Left ventricle myocardium inferior (tissue), 1 donor: ENCODE results near the gene OXTR. TPM values are rescaled to one million over a fixed set of nuclear protein-coding genes. Genes with fewer than 3 reads are reported as not detected.

ENCODE experiments used
- DNase-seq: peaks from one replicate; pipeline ENCODE4 v3.0.0-alpha.2; 2020
- H3K27ac ChIP-seq: fragments of 200-600 bp; replicated peaks from 2 replicates; pipeline ENCODE4 v1.8.0; 2021
- H3K27me3 ChIP-seq: fragments of 200-600 bp; 2 replicates; pipeline ENCODE4 v1.8.0; 2021; ENCODE audit warnings: low read depth
- H3K36me3 ChIP-seq: fragments of 200-600 bp; 2 replicates; pipeline ENCODE4 v1.8.0; 2021
- H3K4me1 ChIP-seq: fragments of 200-600 bp; 2 replicates; pipeline ENCODE4 v1.8.0; 2021
- H3K4me3 ChIP-seq: fragments of 200-600 bp; 2 replicates; pipeline ENCODE4 v1.8.0; 2021; ENCODE audit warnings: mild to moderate bottlenecking, moderate library complexity
- H3K9me3 ChIP-seq: fragments of 200-600 bp; replicated peaks from 2 replicates; pipeline ENCODE4 v1.8.0; 2021
- intact Hi-C: fragments of 100-400 bp; cut with micrococcal nuclease; formaldehyde crosslinking; loops from one replicate; pipeline ENCODE4 v1.11.0; 2022
- total RNA-seq: library from RNA; stranded (reverse); fragmentation: NEBNext Ultra II Directional; extraction: Animal tissue kit (Norgen Biotek cat#: 25700); gene quantifications from one replicate; pipeline ENCODE4 v1.2.1, GENCODE V29; 2021
- TF ChIP-seq, protein P1 (sequence below): fragments of 200-600 bp; IDR thresholded peaks from 2 replicates; pipeline ENCODE4 v1.8.0; 2021; ENCODE audit warnings: antibody characterized with exemption, mild to moderate bottlenecking, borderline replicate concordance
- donor health status: DM: no; HTN: yes; CAD: no; lungs with severe emphysema.

The OXTR gene
- total RNA-seq, 1 donor from 2014 or later = 0.14 TPM

DNA sequence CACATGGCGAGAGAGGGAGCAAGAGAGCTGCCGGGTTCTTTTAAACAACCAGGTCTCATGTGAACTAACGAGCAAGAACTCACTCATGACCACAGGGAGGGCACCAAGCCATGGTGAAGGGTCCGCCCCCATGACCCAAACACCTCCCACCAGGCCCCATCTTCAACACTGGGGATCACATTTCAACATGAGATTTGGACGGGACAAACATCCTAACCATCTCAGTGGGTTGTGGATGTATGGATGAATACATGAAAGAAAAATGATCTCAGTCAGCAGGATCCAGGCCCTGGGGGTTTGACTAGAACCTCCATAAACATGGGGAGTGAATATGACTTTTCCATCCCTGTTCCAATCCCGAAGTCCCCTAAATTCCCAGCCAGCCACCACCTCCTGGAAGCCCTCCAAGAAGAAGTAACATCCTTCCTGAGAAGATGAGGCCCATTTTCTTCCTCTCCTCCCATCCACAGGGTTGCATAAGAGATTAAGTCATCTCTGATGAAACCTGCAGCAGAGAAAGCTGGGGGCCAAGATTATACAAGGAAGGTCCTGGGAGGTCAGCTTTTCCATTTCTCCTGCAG, 26.3 kb downstream of the OXTR start:
- no peak overlapping the region for H3K4me3 ChIP-seq
- H3K27ac ChIP-seq = no peak overlapping the region
- intact Hi-C loops = no loop called here
- H3K9me3 ChIP-seq = no peaks in the 10 kb centered on the region
- H3K36me3 ChIP-seq = no peaks in the 10 kb centered on the region
- H3K27me3 ChIP-seq = no peaks in the 10 kb centered on the region
- TF ChIP-seq, protein P1, sequence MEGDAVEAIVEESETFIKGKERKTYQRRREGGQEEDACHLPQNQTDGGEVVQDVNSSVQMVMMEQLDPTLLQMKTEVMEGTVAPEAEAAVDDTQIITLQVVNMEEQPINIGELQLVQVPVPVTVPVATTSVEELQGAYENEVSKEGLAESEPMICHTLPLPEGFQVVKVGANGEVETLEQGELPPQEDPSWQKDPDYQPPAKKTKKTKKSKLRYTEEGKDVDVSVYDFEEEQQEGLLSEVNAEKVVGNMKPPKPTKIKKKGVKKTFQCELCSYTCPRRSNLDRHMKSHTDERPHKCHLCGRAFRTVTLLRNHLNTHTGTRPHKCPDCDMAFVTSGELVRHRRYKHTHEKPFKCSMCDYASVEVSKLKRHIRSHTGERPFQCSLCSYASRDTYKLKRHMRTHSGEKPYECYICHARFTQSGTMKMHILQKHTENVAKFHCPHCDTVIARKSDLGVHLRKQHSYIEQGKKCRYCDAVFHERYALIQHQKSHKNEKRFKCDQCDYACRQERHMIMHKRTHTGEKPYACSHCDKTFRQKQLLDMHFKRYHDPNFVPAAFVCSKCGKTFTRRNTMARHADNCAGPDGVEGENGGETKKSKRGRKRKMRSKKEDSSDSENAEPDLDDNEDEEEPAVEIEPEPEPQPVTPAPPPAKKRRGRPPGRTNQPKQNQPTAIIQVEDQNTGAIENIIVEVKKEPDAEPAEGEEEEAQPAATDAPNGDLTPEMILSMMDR = no peak
- no peak for DNase-seq
- peaks cover 29% of the 10 kb centered on the region for H3K4me1 ChIP-seq

DNA sequence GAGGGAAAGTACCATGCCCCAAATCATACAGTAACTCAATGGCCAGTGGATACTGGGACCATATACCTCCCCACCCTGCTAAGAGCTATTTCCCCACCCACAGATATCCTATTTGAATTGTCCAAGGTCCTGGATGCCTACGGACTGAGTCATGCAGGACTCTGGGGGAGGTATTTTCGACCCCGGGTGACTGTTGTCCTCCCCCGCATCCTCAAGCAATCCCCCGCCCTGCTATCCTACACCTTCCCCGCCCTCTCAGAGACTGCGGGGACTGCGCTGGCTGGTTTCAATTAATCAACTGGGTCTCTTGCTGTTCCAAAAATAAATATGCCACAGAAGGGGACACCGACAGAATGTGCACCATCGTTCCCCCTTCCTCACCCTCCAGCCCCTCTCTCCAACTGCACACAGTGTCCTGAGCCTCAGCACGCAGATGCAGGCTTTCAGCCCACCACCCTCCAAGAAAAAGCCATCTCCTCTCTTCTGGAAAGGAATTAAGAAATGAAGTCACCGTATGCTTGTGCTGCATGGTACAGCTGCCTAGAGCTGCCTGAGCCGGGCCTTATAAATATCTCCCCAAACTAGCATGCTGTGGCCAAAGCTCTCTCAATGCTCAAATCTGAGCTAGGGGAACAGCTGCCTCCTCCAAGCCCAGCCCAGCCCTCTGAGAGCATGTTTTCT, 27.7 kb downstream of the OXTR start:
- peaks cover 29% of the 10 kb centered on the region for H3K4me1 ChIP-seq
- no peaks in the 10 kb centered on the region for H3K36me3 ChIP-seq
- H3K27ac ChIP-seq = peak overlapping the region; percentile 55
- DNase-seq = no peak
- TF ChIP-seq, protein P1 = no peak
- H3K4me3 ChIP-seq = peak overlapping the region; percentile 19
- no peaks in the 10 kb centered on the region for H3K27me3 ChIP-seq
- no peaks in the 10 kb centered on the region for H3K9me3 ChIP-seq
- intact Hi-C loops = no loop called here

DNA sequence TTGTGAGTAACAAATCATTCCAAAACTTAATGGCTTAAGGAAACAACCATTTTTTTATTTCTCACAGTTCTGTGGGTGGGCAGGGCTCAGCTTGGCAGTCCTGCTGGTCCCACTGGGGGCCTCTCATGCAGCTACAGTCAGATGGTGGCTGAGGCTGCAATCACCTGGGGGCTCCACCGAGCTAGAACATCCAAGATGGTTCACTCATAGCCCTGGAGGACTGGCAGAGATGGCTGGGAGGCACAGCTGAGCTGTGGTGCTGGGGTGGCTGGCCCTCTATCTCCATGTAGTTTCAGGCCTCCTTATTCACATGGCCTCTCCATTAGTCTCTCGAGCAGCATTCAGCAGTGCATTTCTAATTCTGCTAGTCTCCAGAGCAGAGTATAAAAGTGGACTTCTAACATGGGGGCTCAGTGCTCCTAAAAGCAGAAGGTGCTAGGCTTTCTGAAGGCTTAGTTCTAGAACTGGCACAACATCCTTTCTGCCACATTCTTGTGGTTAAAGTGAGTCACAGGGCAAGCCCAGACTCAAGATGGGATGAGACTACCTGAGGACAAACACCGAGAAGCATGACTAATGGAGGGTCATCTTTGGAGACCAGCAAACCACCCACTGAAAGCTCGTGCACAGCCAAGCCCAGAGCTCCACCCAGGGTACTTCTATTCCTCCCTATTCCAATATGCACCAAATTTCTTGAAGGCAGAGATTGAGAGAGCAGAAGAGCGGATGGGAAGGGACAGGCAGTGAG, 29.5 kb downstream of the OXTR start:
- TF ChIP-seq, protein P1 = no peak
- peaks cover 43% of the 10 kb centered on the region for H3K4me1 ChIP-seq
- H3K27me3 ChIP-seq = no peaks in the 10 kb centered on the region

DNA sequence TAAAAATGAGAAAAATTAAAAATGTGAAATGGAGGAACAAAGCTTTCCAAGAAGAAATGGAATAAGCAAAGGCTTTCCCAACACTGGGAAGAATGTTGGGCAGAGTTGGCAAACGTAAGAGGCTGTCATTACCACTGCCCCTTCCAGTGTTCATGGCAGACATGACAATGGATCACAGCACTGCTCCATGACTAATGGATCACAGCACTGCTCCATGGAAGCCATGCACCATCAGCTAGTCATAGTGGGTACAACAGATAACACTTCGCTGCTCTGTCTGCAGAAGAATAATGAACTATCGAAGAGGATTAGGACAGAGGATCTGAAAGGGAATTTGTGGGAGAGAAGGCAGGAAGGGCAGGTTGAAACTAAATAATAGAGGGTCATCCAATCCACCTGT, 30.8 kb downstream of the OXTR start:
- TF ChIP-seq, protein P1 = no peak
- H3K4me3 ChIP-seq = no peak overlapping the region
- H3K36me3 ChIP-seq = no peaks in the 10 kb centered on the region
- H3K27me3 ChIP-seq = no peaks in the 10 kb centered on the region
- DNase-seq = no peak
- H3K4me1 ChIP-seq = peaks cover 46% of the 10 kb centered on the region
- intact Hi-C loops = no loop called here
- no peaks in the 10 kb centered on the region for H3K9me3 ChIP-seq
- H3K27ac ChIP-seq = no peak overlapping the region

More for the DNA sequence above, 29.5 kb downstream of the OXTR start:
- no peaks in the 10 kb centered on the region for H3K9me3 ChIP-seq
- H3K4me3 ChIP-seq = no peak overlapping the region
- H3K36me3 ChIP-seq = no peaks in the 10 kb centered on the region
- intact Hi-C loops = no loop called here
- no peak for DNase-seq
- no peak overlapping the region for H3K27ac ChIP-seq

DNA sequence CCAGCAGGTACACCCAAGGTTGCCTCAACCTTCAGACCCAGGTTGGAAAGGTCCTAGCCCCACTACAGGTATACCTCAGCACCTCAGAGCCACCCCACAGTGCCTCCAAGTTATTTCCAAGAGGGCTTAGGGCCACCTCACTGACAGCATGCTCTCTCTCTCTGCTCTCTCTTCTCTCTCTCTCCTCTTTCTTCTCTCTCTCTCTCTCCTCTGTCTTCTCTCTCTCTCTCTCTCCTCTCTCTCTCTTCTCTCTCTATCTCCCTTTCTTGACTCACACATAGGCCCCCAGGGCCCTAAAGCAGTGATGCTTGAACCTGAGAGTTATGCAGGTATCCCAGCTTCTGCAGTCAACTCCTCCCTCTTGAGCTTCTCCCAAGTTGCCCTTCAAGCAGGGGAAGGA, 31.6 kb downstream of the OXTR start:
- peaks cover 53% of the 10 kb centered on the region for H3K4me1 ChIP-seq
- no peak overlapping the region for H3K4me3 ChIP-seq
- no peaks in the 10 kb centered on the region for H3K36me3 ChIP-seq
- no peaks in the 10 kb centered on the region for H3K27me3 ChIP-seq
- intact Hi-C loops = no loop called here
- no peak for DNase-seq
- TF ChIP-seq, protein P1 = no peak
- no peaks in the 10 kb centered on the region for H3K9me3 ChIP-seq
- H3K27ac ChIP-seq = no peak overlapping the region
